CD4-positive, alpha-beta T cell treated with Interleukin-10 for 1 hour (primary cell): ENCODE results near the gene TMEM221.
"Not testable (repeated sequence)": the region's sequence is repeated elsewhere in the genome, so short reads cannot be mapped to it uniquely, and the experiment has no call there.

ENCODE experiments used
- DNase-seq: peaks from one replicate; pipeline ENCODE4 v3.0.0-alpha.2; 2020

Gene TMEM221

GRCh38 chr19:17448131-17448967 is at the start of gene TMEM221:
Gene TMEM221 (minus strand): TSS chr19:17448668. CDS start chr19:17448462, 206 bp downstream.
- peak; percentile 67 for DNase-seq

- DNase-seq: no peak
These were observed 48.8 kb upstream of the TMEM221 start for GRCh38 chr19:17497149-17497798.

GRCh38 chr19:17496337-17496997 is 48.0 kb upstream of the TMEM221 start:
- DNase-seq: peak; percentile 84

GRCh38 chr19:17495639-17496296 is 47.3 kb upstream of the TMEM221 start:
- DNase-seq: no peak

- no peak for DNase-seq
These were observed 42.8 kb upstream of the TMEM221 start for GRCh38 chr19:17491287-17491686.

- peak; percentile 53 for DNase-seq
These were observed 41.9 kb upstream of the TMEM221 start for GRCh38 chr19:17490411-17490810.

GRCh38 chr19:17489392-17490030 is 41.0 kb upstream of the TMEM221 start:
- no peak for DNase-seq

GRCh38 chr19:17488593-17489391 is 40.3 kb upstream of the TMEM221 start:
- peak; percentile 85 for DNase-seq

- no peak for DNase-seq
These were observed 39.0 kb upstream of the TMEM221 start for GRCh38 chr19:17487284-17488121.

GRCh38 chr19:17486545-17487240 is 38.2 kb upstream of the TMEM221 start:
- no peak for DNase-seq

- DNase-seq: no peak
These were observed 36.2 kb upstream of the TMEM221 start for GRCh38 chr19:17484520-17485185.

- DNase-seq: no peak
These were observed 35.1 kb upstream of the TMEM221 start for GRCh38 chr19:17483605-17484002.

- DNase-seq: no peak
These were observed 34.6 kb upstream of the TMEM221 start for GRCh38 chr19:17482877-17483604.

- DNase-seq: no peak
These were observed 33.5 kb upstream of the TMEM221 start for GRCh38 chr19:17481986-17482385.

- DNase-seq: no peak
These were observed 30.9 kb upstream of the TMEM221 start for GRCh38 chr19:17479325-17479791.

- no peak for DNase-seq
These were observed 27.2 kb upstream of the TMEM221 start for GRCh38 chr19:17475541-17476115.

GRCh38 chr19:17475011-17475540 is 26.6 kb upstream of the TMEM221 start:
- DNase-seq: not testable (repeated sequence)

GRCh38 chr19:17473041-17473440 is 24.6 kb upstream of the TMEM221 start:
- DNase-seq: no peak
